B cell (primary cell): ENCODE data around the gene DPYD. TPM values are rescaled to one million over a fixed set of nuclear protein-coding genes. Genes with fewer than 3 reads are reported as not detected.

Source experiments
- ATAC-seq: fragments of 200-7000 bp; cut with Tn5 transposase; one replicate; pipeline ENCODE4 v1.10.0; 2021; ENCODE audit warnings: low read depth, mild to moderate bottlenecking, moderate number of reproducible peaks, moderate library complexity
- CTCF ChIA-PET: fragments of 350-600 bp; sonication (Branson Sonifier 250); formaldehyde crosslinking; loops from one replicate; lab custom pipeline; 2021; ENCODE audit warnings: antibody characterized with exemption, inconsistent platforms; lab: Charles Lee
- POLR2A ChIA-PET: fragments of 350-600 bp; sonication (Branson Sonifier 250); formaldehyde crosslinking; loops from one replicate; lab custom pipeline; 2021; ENCODE audit warnings: antibody characterized with exemption; lab: Charles Lee
- DNase-seq: peaks from one replicate; pipeline ENCODE4 v3.0.0; 2013
- H2AFZ ChIP-seq: 2 replicates; pipeline ENCODE4 v1.6.1; 2012; ENCODE audit warnings: mild to moderate bottlenecking, low read depth, low read length; ENCODE audit not compliant: insufficient read depth, poor library complexity, severe bottlenecking
- H3K27ac ChIP-seq, 2 donors: 1 replicate in 1 of 2; 2 replicates in 1 of 2; pipeline ENCODE4 v1.5.1; 2012 to 2013; ENCODE audit warnings: low read length in 2 of 2, mild to moderate bottlenecking in 2 of 2, moderate library complexity in 1 of 2
- H3K27me3 ChIP-seq, 4 experiments: fragments of 200-600 bp in 1 of 4; sonication (generic) in 1 of 4; replicated peaks in 1 of 4; 1 replicate in 2 of 4; 2 replicates in 2 of 4; pipeline versions ENCODE4 v1.6.1 to v1.7.0; 2013 to 2016; ENCODE audit warnings: low read length in 3 of 4, mild to moderate bottlenecking in 2 of 4, mixed read lengths in 1 of 4, moderate library complexity in 1 of 4; ENCODE audit not compliant: insufficient read depth in 4 of 4, control insufficient read depth in 3 of 4; ENCODE audit errors: control extremely low read depth in 1 of 4
- H3K36me3 ChIP-seq, 2 experiments: replicated peaks in 1 of 2; 1 replicate in 1 of 2; 2 replicates in 1 of 2; pipeline versions ENCODE4 v1.6.1 to v1.7.1; 2013; ENCODE audit warnings: low read length in 1 of 2; ENCODE audit not compliant: insufficient read depth in 2 of 2, control insufficient read depth in 1 of 2; ENCODE audit errors: control extremely low read depth in 1 of 2, extremely low read depth in 1 of 2
- H3K4me1 ChIP-seq, 2 donors: fragments of 200-600 bp in 1 of 2; sonication (generic) in 1 of 2; 1 replicate in 1 of 2; 2 replicates in 1 of 2; pipeline versions ENCODE4 v1.5.1 to v1.6.1; 2013 to 2017; ENCODE audit warnings: low read length in 2 of 2; ENCODE audit not compliant: control insufficient read depth in 2 of 2, insufficient read depth in 2 of 2
- H3K4me2 ChIP-seq: replicated peaks from 2 replicates; pipeline ENCODE3; 2012; ENCODE audit warnings: mild to moderate bottlenecking, low read depth, low read length; ENCODE audit not compliant: poor library complexity, severe bottlenecking
- H3K4me3 ChIP-seq, 5 experiments: fragments of 200-600 bp in 1 of 5; sonication (generic) in 1 of 5; 1 replicate in 3 of 5; 2 replicates in 2 of 5; pipeline versions ENCODE4 v1.5.1 to v1.7.0; 2011 to 2016; ENCODE audit warnings: low read length in 4 of 5, mild to moderate bottlenecking in 4 of 5, low read depth in 2 of 5, control low read depth in 1 of 5, moderate library complexity in 1 of 5; ENCODE audit not compliant: insufficient read depth in 1 of 5; ENCODE audit errors: control extremely low read depth in 1 of 5, extremely low read depth in 1 of 5
- H3K79me2 ChIP-seq: fragments of 200-600 bp; sonication (generic); one replicate; pipeline ENCODE4 v1.6.0; 2016; ENCODE audit warnings: low read length; ENCODE audit not compliant: control insufficient read depth, insufficient read depth
- H3K9ac ChIP-seq: fragments of 200-600 bp; sonication (generic); 2 replicates; pipeline ENCODE4 v1.6.1; 2017; ENCODE audit warnings: mild to moderate bottlenecking, low read length, moderate library complexity
- H3K9me3 ChIP-seq, 3 donors: one replicate each; pipeline versions ENCODE4 v1.6.1 to v1.7.1; 2013; ENCODE audit warnings: low read length in 2 of 3; ENCODE audit not compliant: control insufficient read depth in 2 of 3, insufficient read depth in 1 of 3; ENCODE audit errors: control extremely low read depth in 1 of 3
- H4K20me1 ChIP-seq: 2 replicates; pipeline ENCODE4 v1.6.0; 2012; ENCODE audit warnings: mild to moderate bottlenecking, low read length; ENCODE audit not compliant: insufficient read depth, control insufficient read depth, poor library complexity, severe bottlenecking
- H3K27ac Mint-ChIP-seq: one replicate; pipeline ENCODE4 v1.8.0; 2021; ENCODE audit warnings: mixed read lengths
- H3K27me3 Mint-ChIP-seq: one replicate; pipeline ENCODE4 v1.8.0; 2021; ENCODE audit warnings: mixed read lengths
- H3K4me1 Mint-ChIP-seq: one replicate; pipeline ENCODE4 v1.8.0; 2021; ENCODE audit warnings: mixed read lengths
- H3K4me3 Mint-ChIP-seq: one replicate; pipeline ENCODE4 v1.8.0; 2021; ENCODE audit warnings: mixed read lengths
- H3K9me3 Mint-ChIP-seq: one replicate; pipeline ENCODE4 v1.8.0; 2022; ENCODE audit warnings: mixed read lengths; ENCODE audit not compliant: insufficient read depth
- EZH2 ChIP-seq: IDR thresholded peaks from 2 replicates; pipeline ENCODE4 v1.6.1; 2012; ENCODE audit warnings: borderline replicate concordance, low read depth, mild to moderate bottlenecking, moderate library complexity, low read length; ENCODE audit not compliant: insufficient read depth, poor library complexity, severe bottlenecking
- WGBS: methylation state at CpG from one replicate; pipeline ENCODE4 v1.1.5; 2013; ENCODE audit warnings: missing lambda C conversion rate; ENCODE audit not compliant: insufficient coverage; 5-methylcytosine and 5-hydroxymethylcytosine counted together
- intact Hi-C: fragments of 100-400 bp; cut with micrococcal nuclease; formaldehyde crosslinking; loops from one replicate; pipeline ENCODE4 v1.10.0; 2022
- polyA plus RNA-seq: library from polyadenylated mRNA; depleted of rRNA; stranded (reverse); fragments of >200 nt; gene quantifications from 2 replicates; pipeline ENCODE4 v1.2.3, GENCODE V29; 2012
- total RNA-seq, 2 donors: library from RNA; stranded (reverse); fragments of 120-200 nt in 1 of 2; gene quantifications; 1 replicate in 1 of 2; 2 replicates in 1 of 2; pipeline versions ENCODE4 v1.2.3 to v1.2.4, GENCODE V29; 2013 to 2022
- TF ChIP-seq, protein P1 (sequence below): fragments of 200-600 bp; IDR thresholded peaks from one replicate; pipeline ENCODE4 v1.8.0; 2022; ENCODE audit warnings: antibody characterized with exemption, mild to moderate bottlenecking

Gene DPYD
- total and polyA plus RNA-seq, 2 donors (not counting 1 experiment from before 2014, with no cell fraction given), result 4.2 to 19.0 TPM

DNA sequence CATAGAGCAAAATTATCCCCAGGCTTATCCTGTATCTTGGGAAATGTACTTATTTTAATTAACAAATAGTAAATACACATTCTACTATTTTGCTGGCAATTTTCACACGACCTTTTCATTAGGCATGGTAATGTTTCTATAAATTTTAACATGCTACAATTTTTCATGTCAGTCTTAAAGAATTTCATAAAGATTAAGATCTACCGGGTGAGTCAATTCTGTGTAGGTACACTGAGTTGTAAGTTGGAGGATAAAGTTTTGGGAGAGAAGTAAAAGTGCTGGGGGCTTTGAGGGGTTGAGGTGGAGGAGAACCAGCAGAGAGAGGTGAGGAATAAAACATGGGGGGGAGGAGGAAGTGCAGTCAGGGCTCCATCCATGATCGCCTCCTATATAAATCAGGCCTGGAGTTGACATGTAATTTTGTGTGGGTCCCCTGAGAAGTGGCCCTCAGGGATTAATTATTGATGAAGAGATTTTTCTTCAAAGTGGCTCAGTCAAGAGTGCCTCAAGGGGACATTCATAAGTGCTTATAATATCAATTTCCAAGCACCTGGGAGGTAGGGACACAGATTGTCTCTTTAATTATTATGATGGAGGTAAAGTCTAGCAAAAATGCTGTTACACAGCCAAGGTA lies 7.2 kb downstream of the DPYD start:
- Histone ChIP-seq H3K79me2 (peaks cover 32% of the 10 kb centered on the region), H3K9ac (no peak overlapping the region), H3K27ac (no peak overlapping the region), H3K9me3 (peaks cover 0 to 2% (median 0%) of the 10 kb centered on the region in 3 donors), H3K4me2 (no peak overlapping the region), H3K36me3 (no peaks in the 10 kb centered on the region), H2AFZ (no peak overlapping the region), H3K27me3 (no peaks in the 10 kb centered on the region), H3K4me3 (no peak overlapping the region), H4K20me1 (no peaks in the 10 kb centered on the region), H3K4me1 (peaks cover 0 to 7% of the 10 kb centered on the region in 2 donors)
- Mint-ChIP-seq H3K27me3 (no peaks in the 10 kb centered on the region), H3K4me3 (no peak overlapping the region), H3K27ac (no peak overlapping the region), H3K9me3 (no peaks in the 10 kb centered on the region), H3K4me1 (peaks cover 5% of the 10 kb centered on the region)
- ChIA-PET POLR2A (no interaction called here), CTCF (no interaction called here)
- intact Hi-C loops, result no loop called here
- DNase-seq (no peak), ATAC-seq (no peak)
- whole genome bisulfite sequencing, result 100% methylated on average over 2 of the region's 3 CpGs
- TF ChIP-seq, protein P1, sequence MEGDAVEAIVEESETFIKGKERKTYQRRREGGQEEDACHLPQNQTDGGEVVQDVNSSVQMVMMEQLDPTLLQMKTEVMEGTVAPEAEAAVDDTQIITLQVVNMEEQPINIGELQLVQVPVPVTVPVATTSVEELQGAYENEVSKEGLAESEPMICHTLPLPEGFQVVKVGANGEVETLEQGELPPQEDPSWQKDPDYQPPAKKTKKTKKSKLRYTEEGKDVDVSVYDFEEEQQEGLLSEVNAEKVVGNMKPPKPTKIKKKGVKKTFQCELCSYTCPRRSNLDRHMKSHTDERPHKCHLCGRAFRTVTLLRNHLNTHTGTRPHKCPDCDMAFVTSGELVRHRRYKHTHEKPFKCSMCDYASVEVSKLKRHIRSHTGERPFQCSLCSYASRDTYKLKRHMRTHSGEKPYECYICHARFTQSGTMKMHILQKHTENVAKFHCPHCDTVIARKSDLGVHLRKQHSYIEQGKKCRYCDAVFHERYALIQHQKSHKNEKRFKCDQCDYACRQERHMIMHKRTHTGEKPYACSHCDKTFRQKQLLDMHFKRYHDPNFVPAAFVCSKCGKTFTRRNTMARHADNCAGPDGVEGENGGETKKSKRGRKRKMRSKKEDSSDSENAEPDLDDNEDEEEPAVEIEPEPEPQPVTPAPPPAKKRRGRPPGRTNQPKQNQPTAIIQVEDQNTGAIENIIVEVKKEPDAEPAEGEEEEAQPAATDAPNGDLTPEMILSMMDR, result no peak
- no peak for TF ChIP-seq EZH2
